Measurements from ENCODE around the gene RNH1.

GRCh38 chr11:514606-515005 lies 7.6 kb upstream of the RNH1 start:
- TF ChIP-seq MAX (IDR thresholded peaks at IDR 0.05; ENCODE audit: low read depth, low read length) (no peak), MYC (IDR thresholded peaks at IDR 0.05; ENCODE audit: low read depth, low read length) (no peak), POLR2A (IDR thresholded peaks at IDR 0.05; ENCODE audit: extremely low read depth, insufficient read length) (no peak)
- TF ChIP-seq, protein P1, sequence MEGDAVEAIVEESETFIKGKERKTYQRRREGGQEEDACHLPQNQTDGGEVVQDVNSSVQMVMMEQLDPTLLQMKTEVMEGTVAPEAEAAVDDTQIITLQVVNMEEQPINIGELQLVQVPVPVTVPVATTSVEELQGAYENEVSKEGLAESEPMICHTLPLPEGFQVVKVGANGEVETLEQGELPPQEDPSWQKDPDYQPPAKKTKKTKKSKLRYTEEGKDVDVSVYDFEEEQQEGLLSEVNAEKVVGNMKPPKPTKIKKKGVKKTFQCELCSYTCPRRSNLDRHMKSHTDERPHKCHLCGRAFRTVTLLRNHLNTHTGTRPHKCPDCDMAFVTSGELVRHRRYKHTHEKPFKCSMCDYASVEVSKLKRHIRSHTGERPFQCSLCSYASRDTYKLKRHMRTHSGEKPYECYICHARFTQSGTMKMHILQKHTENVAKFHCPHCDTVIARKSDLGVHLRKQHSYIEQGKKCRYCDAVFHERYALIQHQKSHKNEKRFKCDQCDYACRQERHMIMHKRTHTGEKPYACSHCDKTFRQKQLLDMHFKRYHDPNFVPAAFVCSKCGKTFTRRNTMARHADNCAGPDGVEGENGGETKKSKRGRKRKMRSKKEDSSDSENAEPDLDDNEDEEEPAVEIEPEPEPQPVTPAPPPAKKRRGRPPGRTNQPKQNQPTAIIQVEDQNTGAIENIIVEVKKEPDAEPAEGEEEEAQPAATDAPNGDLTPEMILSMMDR (IDR thresholded peaks at IDR 0.05; ENCODE audit: low read depth, low read length) = no peak
